GOT3 (cell line): ENCODE data around the gene NR2C2.

Source experiments
- DNase-seq: peaks from one replicate; lab custom pipeline; 2025; ENCODE audit warnings: mixed read lengths; lab: John Stamatoyannopoulos, UW

NR2C2 gene

GRCh38 chr3:15023719-15024118 lies 76.3 kb downstream of the NR2C2 start:
- DNase-seq = no peak

GRCh38 chr3:15029625-15030024 lies 82.2 kb downstream of the NR2C2 start:
- DNase-seq = no peak

- no peak for DNase-seq
These were observed 85.3 kb downstream of the NR2C2 start for GRCh38 chr3:15032650-15033049.

GRCh38 chr3:15033103-15033502 lies 85.7 kb downstream of the NR2C2 start:
- no peak for DNase-seq

DNA sequence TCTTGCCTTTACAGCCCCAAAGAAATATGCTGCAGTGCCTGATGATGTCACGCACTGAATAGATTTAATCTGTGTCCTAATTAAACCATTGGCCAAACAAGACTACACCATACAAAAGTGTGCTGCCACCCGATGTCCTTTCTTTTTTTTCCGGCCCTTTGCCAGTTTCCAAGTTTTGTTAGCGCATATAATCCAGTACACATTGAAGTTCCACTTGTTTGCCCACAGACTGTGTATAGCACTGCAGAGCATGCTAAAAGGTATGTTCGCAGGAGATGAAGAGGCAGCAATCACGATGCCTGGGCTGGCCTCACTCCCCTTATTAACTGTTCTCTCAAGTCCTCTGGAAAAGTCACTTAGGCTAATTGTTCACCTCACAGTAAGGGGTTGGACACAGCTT lies 90.9 kb downstream of the NR2C2 start:
- no peak for DNase-seq

DNA sequence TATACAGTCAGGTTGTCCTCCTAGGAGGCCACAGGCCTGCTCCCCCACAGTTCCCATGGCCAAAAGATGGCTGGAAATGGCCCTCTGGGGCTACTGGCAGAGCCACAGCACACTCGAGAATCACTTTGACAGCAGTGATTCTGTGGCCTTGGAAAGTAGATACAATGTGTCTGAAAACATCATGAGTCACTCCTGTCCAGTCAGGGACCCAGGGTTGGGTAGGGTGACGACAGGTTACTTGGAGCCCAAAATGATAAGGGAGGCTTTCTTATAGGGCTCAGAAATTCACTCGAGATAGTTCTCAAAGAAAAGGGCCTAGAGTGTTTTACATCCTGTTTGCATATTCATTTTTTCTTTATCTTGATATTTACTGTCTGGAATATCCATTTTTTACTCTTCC lies 93.5 kb downstream of the NR2C2 start:
- no peak for DNase-seq

DNA sequence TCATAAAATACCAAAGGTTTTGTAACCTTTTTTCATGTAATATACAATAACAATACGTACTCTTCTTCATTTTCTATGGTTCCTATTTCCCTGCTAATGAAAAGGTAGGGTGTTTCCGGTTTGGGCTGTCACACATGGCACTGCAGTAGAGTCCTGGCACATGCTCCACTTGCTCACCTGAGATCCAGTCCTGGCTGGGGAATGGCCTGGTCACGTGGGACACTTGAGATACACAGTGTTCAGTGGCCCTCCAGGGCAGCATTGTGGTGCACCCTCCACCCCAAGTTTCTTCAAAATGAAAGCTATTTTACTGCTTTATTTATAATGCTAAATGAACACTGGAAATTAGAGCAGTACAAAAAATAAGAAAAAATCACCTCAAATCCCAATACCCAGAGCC lies 94.6 kb downstream of the NR2C2 start:
- DNase-seq = no peak

DNA sequence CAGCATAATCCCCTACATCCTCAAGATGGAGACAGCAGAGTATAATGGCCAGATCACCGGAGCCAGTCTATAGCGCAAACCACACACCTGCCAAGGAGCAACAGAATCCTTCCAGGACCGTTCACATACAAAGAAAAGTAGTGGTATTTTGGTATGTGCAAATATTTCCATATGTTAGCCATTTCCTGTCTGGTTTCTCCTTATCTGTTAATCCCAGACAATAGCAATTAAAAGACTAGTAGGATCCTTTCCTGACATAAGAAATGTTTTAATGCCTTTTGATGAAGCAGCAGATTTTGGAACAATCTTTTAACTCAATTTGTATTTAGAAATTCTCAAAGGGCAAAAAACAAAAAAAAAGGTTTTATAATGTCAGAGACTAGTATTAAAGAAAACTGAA lies 95.6 kb downstream of the NR2C2 start:
- no peak for DNase-seq

DNA sequence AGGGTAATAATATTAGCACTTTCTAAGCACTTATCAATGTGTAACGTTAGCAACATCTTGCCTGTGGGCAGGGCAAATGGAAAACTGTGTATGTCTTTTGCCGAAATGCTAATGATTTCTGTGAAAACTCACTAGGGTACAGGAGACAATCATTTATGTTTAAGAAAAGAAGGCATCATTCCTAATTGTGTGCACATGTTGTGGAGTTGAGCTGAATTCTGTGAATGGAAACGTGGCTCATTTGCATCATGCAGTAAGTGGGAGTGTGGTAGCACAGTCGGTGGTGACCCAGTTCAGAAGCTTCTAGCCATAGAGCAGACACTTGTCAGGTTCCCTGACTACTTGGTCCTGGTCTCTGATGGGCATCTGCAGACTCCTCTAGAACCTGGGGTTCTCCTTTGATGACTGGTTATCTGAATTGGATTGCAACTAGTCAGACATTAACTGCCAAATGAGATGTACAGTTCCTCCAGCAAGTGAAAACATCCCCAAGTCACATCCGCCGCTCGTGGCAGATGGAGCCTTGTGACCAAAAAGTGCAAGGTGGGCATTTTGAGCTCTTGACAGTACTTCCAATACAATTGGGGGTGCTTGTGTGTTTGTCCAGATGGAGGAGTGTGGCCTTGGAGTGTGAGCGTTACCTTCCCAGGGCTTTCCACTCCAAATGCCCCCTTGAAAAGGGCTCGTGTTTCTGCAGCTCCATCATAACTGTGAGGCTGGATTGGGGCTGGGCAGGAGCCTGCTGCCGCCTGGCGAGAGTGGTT lies 96.2 kb downstream of the NR2C2 start:
- DNase-seq = no peak

- no peak for DNase-seq
These were observed 96.9 kb downstream of the NR2C2 start for GRCh38 chr3:15044326-15044725.

DNA sequence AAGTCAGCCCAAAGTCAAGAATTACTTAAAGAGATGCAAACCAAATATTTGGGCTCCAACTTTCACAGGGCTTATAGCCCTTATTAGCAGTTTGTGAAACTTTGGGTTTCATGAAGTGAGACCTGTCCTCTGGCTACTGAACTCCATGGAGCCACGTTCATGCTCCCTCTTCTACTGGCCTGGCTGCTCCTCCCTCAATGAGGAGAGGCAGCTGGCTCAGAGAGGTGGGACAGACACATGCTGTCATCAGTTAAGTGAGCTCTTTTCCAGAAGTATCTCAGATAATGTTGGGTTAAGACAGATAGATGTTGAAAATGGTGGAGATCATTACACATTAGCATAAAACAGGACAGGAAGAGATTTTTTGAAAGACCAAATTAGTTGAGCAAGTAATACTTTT lies 98.3 kb downstream of the NR2C2 start:
- DNase-seq = no peak

DNA sequence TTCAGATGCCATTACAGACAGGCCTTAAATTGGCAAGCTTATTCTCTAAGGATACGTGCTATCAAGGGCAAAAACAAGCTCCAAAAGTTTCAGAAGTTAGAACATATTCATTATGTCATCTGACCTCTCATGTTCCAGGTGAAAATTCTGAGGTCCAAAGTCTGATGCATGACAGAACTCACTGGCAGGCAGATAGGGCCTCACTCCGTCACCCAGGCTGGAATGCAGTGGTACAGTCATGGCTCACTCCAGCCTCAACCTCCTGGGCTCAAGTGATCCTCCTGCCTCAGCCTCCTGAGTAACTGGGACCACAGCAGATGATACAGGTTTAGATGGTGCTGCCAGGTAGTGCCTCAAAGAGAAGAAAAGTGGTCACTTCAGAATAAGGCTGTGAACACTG lies 102.2 kb downstream of the NR2C2 start:
- DNase-seq = no peak

- DNase-seq = no peak
These were observed 103.2 kb downstream of the NR2C2 start for GRCh38 chr3:15050405-15051092.

GRCh38 chr3:15051531-15051930 lies 104.1 kb downstream of the NR2C2 start:
- DNase-seq = no peak

DNA sequence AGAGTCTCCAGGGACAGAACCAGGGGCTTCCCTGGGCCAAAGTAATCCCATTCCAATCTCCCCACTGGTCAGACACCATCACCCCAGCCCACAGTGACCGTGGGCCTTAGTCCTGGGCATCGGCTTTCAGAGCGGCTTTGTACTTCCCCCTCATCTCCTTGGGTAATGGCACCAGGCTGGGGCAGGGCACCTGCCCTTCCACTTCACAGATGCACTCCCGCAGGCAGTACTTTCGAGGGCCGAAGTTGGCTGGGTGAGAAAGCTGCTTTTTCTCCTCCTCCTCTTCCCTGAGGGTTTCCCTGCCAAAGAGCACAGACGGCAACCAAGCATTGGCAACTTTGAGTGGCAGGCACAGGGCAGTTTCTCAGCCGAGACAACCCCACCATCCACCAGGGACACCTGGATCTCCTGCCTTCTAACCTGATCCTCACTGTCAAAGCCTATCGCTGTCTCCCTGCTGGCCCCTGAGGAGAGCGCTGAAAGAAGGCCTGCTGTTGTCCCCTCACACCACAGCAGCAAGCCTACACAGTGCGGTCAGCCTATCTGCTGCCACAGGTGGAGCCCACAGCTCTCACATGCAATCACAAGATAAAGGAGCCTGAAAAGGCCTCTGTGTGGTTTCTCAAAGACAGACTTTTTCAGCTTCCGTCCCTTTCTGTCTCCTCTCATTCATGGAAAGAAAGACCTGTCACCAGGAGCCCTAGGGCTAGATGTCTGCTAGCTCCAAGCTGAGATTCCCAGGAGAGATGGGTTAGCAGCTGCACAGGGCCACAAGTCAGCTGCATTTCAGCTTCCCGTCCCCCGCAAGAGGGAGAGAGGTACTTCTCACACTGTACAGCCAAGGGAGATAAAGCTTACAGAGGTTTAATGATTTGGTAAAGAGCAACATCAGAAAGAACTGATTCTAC lies 105.2 kb downstream of the NR2C2 start:
- DNase-seq = no peak

- no peak for DNase-seq
These were observed 106.2 kb downstream of the NR2C2 start for GRCh38 chr3:15053541-15053940.

- DNase-seq = no peak
These were observed 107.7 kb downstream of the NR2C2 start for GRCh38 chr3:15055019-15055557.

DNA sequence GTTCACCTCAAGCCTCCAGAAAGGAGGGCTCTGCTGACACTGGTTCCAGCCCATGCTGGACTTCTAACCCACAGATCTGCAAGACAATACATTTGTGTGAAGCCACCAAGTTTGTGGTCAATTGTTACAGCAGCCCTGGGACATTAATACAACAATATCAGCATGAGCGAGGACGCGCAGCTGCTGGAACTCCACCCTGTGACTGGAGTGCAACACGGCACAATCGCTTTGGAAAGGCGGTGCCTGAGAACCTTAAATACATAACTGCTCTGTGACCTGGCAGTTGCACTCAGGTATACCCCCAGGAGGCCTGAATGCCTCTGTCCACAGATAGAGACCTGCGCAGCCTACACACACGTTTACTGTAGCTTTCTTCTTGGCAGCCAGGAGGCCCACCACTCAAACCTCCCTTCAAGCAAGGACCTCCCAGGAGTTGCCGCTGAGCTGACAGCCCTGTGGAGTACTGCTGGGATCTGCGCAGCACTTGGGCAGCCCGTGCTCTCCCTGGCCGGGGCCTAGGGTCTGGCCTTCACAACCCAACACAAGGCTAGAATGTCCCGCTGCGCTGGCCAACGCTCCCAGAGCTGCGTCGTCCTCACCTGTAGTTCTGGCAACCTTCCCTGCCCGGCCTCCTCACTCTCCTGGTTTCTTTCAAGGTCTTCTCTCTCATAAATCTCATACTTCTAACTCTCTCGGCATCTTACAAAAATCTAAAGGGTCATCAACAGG lies 109.5 kb downstream of the NR2C2 start:
- no peak for DNase-seq

DNA sequence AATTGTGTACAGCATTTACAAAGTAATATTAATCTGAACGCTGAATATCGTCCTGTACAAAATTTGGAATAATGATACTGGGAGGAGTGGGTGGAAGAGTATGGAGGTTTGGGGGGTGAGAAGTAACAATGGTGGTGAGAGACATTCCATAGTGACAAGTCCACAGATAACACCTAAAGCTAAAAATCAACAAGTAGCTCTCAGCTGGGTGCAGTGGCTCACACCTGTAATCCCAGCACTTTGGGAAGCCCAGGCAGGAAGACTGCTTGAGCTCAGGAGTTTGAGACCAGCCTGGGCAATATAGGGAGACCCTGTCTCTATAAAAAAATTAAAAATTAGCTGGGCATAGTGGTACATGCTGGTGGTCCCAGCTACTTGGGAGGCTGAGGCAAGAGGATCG lies 112.6 kb downstream of the NR2C2 start:
- DNase-seq = no peak

DNA sequence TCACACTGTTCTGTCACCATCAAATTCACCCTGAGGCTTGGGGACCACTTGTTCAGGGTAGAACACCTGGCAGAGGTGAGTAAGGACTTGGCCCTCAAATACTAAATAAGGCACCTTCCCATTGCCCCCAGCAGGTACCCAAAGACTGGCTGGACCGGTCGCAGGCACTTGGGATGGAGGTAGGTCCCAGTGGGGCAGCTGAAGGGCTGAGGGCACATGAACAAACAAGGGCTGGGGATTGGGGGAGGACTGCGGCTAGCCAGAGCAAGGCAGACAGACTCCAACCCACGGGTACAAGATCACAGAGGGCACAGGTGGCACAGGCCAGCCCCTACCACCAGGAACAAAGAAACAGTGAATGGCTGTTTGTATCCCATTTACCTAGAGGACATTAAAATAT lies 115.9 kb downstream of the NR2C2 start:
- no peak for DNase-seq

DNA sequence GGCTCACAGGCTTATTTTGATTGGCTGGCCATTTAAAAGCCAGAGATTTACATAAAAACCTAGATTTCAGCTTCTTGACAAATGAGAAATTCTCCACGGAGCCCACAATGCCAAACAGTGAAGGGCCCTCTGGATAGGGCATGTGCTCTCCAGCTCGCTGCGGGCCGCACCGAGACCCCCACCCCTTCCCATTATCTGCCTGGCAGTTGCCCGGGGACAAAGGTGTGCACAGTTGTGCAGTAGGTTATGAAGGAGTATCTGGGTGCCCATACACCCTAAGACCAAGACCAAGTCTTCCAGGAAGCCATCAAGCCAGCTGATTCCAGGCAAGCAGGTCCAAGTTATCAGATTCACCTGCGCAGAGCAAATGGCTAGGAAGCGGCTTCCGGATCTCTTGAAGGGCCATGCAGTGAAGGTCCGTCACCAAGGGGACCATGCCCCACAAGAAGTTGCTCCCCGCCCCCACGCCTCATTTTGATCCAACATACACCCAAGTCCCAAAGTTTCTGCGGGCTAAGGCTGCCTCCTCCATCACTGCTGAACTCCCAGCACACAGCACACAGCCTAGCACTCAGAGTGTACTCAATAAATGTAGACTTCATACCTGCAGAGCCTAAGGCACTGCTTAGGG lies 116.4 kb downstream of the NR2C2 start:
- DNase-seq = no peak
